ENCODE data around the gene ANO7.
"Not testable (repeated sequence)": the region's sequence is repeated elsewhere in the genome, so short reads cannot be mapped to it uniquely, and the experiment has no call there.

The ANO7 gene

GRCh38 chr2:241190291-241190981 lies 2.0 kb downstream of the ANO7 start:
- no peak for DNase-seq (ENCODE audit: low read depth in 2 of 2)

GRCh38 chr2:241191081-241191480 lies 2.6 kb downstream of the ANO7 start:
- no peak for DNase-seq (ENCODE audit: low read depth in 2 of 2)

- DNase-seq (ENCODE audit: low read depth in 2 of 2): no peak
Observed at GRCh38 chr2:241193271-241193670, 4.8 kb downstream of the ANO7 start.

- no peak for DNase-seq (ENCODE audit: low read depth in 2 of 2)
Observed at GRCh38 chr2:241194811-241195210, 6.3 kb downstream of the ANO7 start.

GRCh38 chr2:241195506-241196130 lies 7.1 kb downstream of the ANO7 start:
- DNase-seq (ENCODE audit: low read depth in 2 of 2): no peak

GRCh38 chr2:241197246-241197645 lies 8.8 kb downstream of the ANO7 start:
- not testable (repeated sequence) for DNase-seq (ENCODE audit: low read depth in 2 of 2)

- DNase-seq (ENCODE audit: low read depth in 2 of 2): no peak
Observed at GRCh38 chr2:241197947-241198346, 9.5 kb downstream of the ANO7 start.

- no peak for DNase-seq (ENCODE audit: low read depth in 2 of 2)
Observed at GRCh38 chr2:241198381-241199279, 10.2 kb downstream of the ANO7 start.

GRCh38 chr2:241199286-241199685 lies 10.8 kb downstream of the ANO7 start:
- no peak for DNase-seq (ENCODE audit: low read depth in 2 of 2)

GRCh38 chr2:241199897-241200821 lies 11.7 kb downstream of the ANO7 start:
- no peak for DNase-seq (ENCODE audit: low read depth in 2 of 2)

- DNase-seq (ENCODE audit: low read depth in 2 of 2): no peak
Observed at GRCh38 chr2:241200822-241201395, 12.4 kb downstream of the ANO7 start.

GRCh38 chr2:241201445-241202267 lies 13.2 kb downstream of the ANO7 start:
- DNase-seq (ENCODE audit: low read depth in 2 of 2): no peak

- no peak for DNase-seq (ENCODE audit: low read depth in 2 of 2)
Observed at GRCh38 chr2:241202268-241202585, 13.8 kb downstream of the ANO7 start.

GRCh38 chr2:241202681-241203080 lies 14.2 kb downstream of the ANO7 start:
- DNase-seq (ENCODE audit: low read depth in 2 of 2): no peak

- no peak for DNase-seq (ENCODE audit: low read depth in 2 of 2)
Observed at GRCh38 chr2:241203218-241204009, 14.9 kb downstream of the ANO7 start.

- no peak for DNase-seq (ENCODE audit: low read depth in 2 of 2)
Observed at GRCh38 chr2:241204010-241204384, 15.5 kb downstream of the ANO7 start.

- no peak for DNase-seq (ENCODE audit: low read depth in 2 of 2)
Observed at GRCh38 chr2:241204490-241204889, 16.0 kb downstream of the ANO7 start.

GRCh38 chr2:241205086-241205485 lies 16.6 kb downstream of the ANO7 start:
- DNase-seq (ENCODE audit: low read depth in 2 of 2): no peak

GRCh38 chr2:241207151-241207550 lies 18.7 kb downstream of the ANO7 start:
- no peak for DNase-seq (ENCODE audit: low read depth in 2 of 2)

GRCh38 chr2:241207641-241208040 lies 19.2 kb downstream of the ANO7 start:
- DNase-seq (ENCODE audit: low read depth in 2 of 2): no peak

Measured in stimulated activated CD4-positive, alpha-beta T cell treated with anti-CD3 and anti-CD28 coated beads, Interleukin-12 subunit alpha, Interleukin-12 subunit beta, amount 100 ng/mL, for 24 hours (primary cell).